H1 (cell line): ENCODE measurements around the gene RAB3GAP2. TPM values are rescaled to one million over a fixed set of nuclear protein-coding genes. Genes with fewer than 3 reads are reported as not detected.
"Not testable (repeated sequence)": the region's sequence is repeated elsewhere in the genome, so short reads cannot be mapped to it uniquely, and the experiment has no call there.

Experiments used
- CTCF ChIA-PET: fragments of 300-600 bp; sonication (Branson Sonifier 250); formaldehyde crosslinking; loops from one replicate; lab custom pipeline; 2021; ENCODE audit not compliant: partially characterized antibody; lab: Charles Lee
- POLR2A ChIA-PET: fragments of 300-600 bp; sonication (Branson Sonifier 250); formaldehyde crosslinking; loops from one replicate; lab custom pipeline; 2021; ENCODE audit warnings: inconsistent platforms; ENCODE audit not compliant: partially characterized antibody; lab: Charles Lee
- DNase-seq, 2 experiments: peaks; one replicate each; pipeline versions ENCODE4 v3.0.0 to v3.0.0-alpha.2; 2010 to 2022; ENCODE audit warnings: low spot score in 2 of 2, low read depth in 1 of 2, mixed read lengths in 1 of 2
- FAIRE-seq: peaks from 2 replicates; lab custom pipeline; 2011; peaks lifted over from hg19 to GRCh38; lab: Jason Lieb, UNC
- H2AFZ ChIP-seq: 2 replicates; pipeline ENCODE4 v1.8.1; 2012; ENCODE audit warnings: low read length, inconsistent platforms
- H2AK5ac ChIP-seq: 2 replicates; pipeline ENCODE4 v1.6.1; 2013; ENCODE audit warnings: low read depth, low read length
- H2BK120ac ChIP-seq: replicated peaks from 2 replicates; pipeline ENCODE3; 2013; ENCODE audit warnings: low read depth, low read length, inconsistent platforms
- H2BK12ac ChIP-seq: 2 replicates; pipeline ENCODE4 v1.6.1; 2013; ENCODE audit warnings: low read depth, low read length
- H2BK15ac ChIP-seq: 2 replicates; pipeline ENCODE4 v1.6.1; 2013; ENCODE audit warnings: low read length
- H2BK20ac ChIP-seq: 2 replicates; pipeline ENCODE4 v1.6.1; 2013; ENCODE audit warnings: low read length
- H2BK5ac ChIP-seq: 2 replicates; pipeline ENCODE4 v1.6.1; 2013; ENCODE audit warnings: low read depth, low read length
- H3K14ac ChIP-seq: 2 replicates; pipeline ENCODE4 v1.6.1; 2013; ENCODE audit warnings: inconsistent platforms; ENCODE audit not compliant: insufficient read length
- H3K18ac ChIP-seq: 2 replicates; pipeline ENCODE4 v1.6.1; 2013; ENCODE audit warnings: low read length; ENCODE audit errors: extremely low read depth
- H3K23ac ChIP-seq: 2 replicates; pipeline ENCODE4 v1.6.1; 2013; ENCODE audit warnings: inconsistent platforms; ENCODE audit not compliant: insufficient read length
- H3K23me2 ChIP-seq: 2 replicates; pipeline ENCODE4 v1.6.1; 2013; ENCODE audit warnings: low read depth, low read length
- H3K27ac ChIP-seq: 2 replicates; pipeline ENCODE4 v1.6.1; 2011; ENCODE audit warnings: low read depth, low read length, inconsistent platforms
- H3K27me3 ChIP-seq, 4 experiments: replicated peaks in 1 of 4; 1 replicate in 1 of 4; 2 replicates in 3 of 4; pipeline versions ENCODE4 v1.6.1 to v1.8.1; 2011 to 2013; ENCODE audit warnings: low read length in 3 of 4, mild to moderate bottlenecking in 3 of 4, inconsistent platforms in 2 of 4, mixed read lengths in 2 of 4, moderate library complexity in 1 of 4; ENCODE audit not compliant: control insufficient read depth in 3 of 4, insufficient read depth in 3 of 4; ENCODE audit errors: extremely low read depth in 1 of 4
- H3K36me3 ChIP-seq, 4 experiments: 2 replicates each; pipeline versions ENCODE4 v1.6.1 to v1.8.1; 2011 to 2013; ENCODE audit warnings: mild to moderate bottlenecking in 4 of 4, low read length in 3 of 4, moderate library complexity in 2 of 4, control low read depth in 1 of 4, inconsistent platforms in 1 of 4; ENCODE audit not compliant: insufficient read depth in 4 of 4, control insufficient read depth in 2 of 4
- H3K4ac ChIP-seq: replicated peaks from 2 replicates; pipeline ENCODE3; 2013; ENCODE audit warnings: low read length, low read depth, mixed read lengths, inconsistent platforms; ENCODE audit not compliant: insufficient read length
- H3K4me1 ChIP-seq, 4 experiments: replicated peaks in 1 of 4; 1 replicate in 1 of 4; 2 replicates in 3 of 4; pipeline versions ENCODE4 v1.6.1 to v1.8.1; 2011 to 2013; ENCODE audit warnings: low read length in 3 of 4, inconsistent platforms in 2 of 4, mixed read lengths in 1 of 4; ENCODE audit not compliant: insufficient read depth in 4 of 4, control insufficient read depth in 3 of 4
- H3K4me2 ChIP-seq, 2 experiments: 2 replicates each; pipeline versions ENCODE4 v1.6.1 to v1.8.1; 2011 to 2013; ENCODE audit warnings: low read depth in 2 of 2, low read length in 2 of 2, control low read depth in 1 of 2, inconsistent platforms in 1 of 2, mild to moderate bottlenecking in 1 of 2; ENCODE audit not compliant: insufficient read depth in 1 of 2
- H3K4me3 ChIP-seq, 4 experiments: fragments of 200-600, 300-600 bp in 1 of 4; sonication (generic), shearing (Covaris generic), sonication (Bioruptor Twin) in 1 of 4; 2 replicates each; pipeline versions ENCODE4 v1.5.1 to v1.8.1; 2011 to 2016; ENCODE audit warnings: low read length in 4 of 4, low read depth in 3 of 4, control low read depth in 2 of 4, inconsistent platforms in 2 of 4, mild to moderate bottlenecking in 2 of 4, mixed read lengths in 1 of 4, moderate library complexity in 1 of 4; ENCODE audit not compliant: insufficient read depth in 2 of 4; ENCODE audit errors: extremely low read depth in 1 of 4
- H3K56ac ChIP-seq: replicated peaks from 2 replicates; pipeline ENCODE3; 2013; ENCODE audit warnings: low read depth, mild to moderate bottlenecking, mixed read lengths, low read length, inconsistent platforms; ENCODE audit not compliant: insufficient read length
- H3K79me1 ChIP-seq: 2 replicates; pipeline ENCODE4 v1.6.1; 2013; ENCODE audit warnings: low read depth, low read length, control low read depth
- H3K79me2 ChIP-seq, 2 experiments: 2 replicates each; pipeline versions ENCODE4 v1.6.1 to v1.8.1; 2012 to 2013; ENCODE audit warnings: low read length in 2 of 2, mild to moderate bottlenecking in 2 of 2, inconsistent platforms in 1 of 2; ENCODE audit not compliant: insufficient read depth in 2 of 2, control insufficient read depth in 1 of 2
- H3K9ac ChIP-seq, 4 experiments: replicated peaks in 1 of 4; 1 replicate in 1 of 4; 2 replicates in 3 of 4; pipeline versions ENCODE4 v1.6.1 to v1.8.1; 2011 to 2013; ENCODE audit warnings: low read depth in 3 of 4, low read length in 3 of 4, control low read depth in 2 of 4, mild to moderate bottlenecking in 2 of 4, moderate library complexity in 2 of 4, inconsistent platforms in 1 of 4; ENCODE audit errors: extremely low read depth in 1 of 4
- H3K9me3 ChIP-seq, 2 experiments: 2 replicates each; pipeline versions ENCODE4 v1.6.1 to v1.8.1; 2012 to 2013; ENCODE audit warnings: mild to moderate bottlenecking in 2 of 2, moderate library complexity in 2 of 2, control low read depth in 1 of 2, inconsistent platforms in 1 of 2, low read depth in 1 of 2, low read length in 1 of 2, mixed read lengths in 1 of 2; ENCODE audit not compliant: insufficient read depth in 2 of 2
- H4K20me1 ChIP-seq, 2 experiments: replicated peaks in 1 of 2; 2 replicates each; pipeline versions ENCODE3 to v1.8.1; 2011 to 2013; ENCODE audit warnings: inconsistent platforms in 2 of 2, low read length in 2 of 2, mild to moderate bottlenecking in 1 of 2; ENCODE audit not compliant: insufficient read depth in 2 of 2, control insufficient read depth in 1 of 2
- H4K5ac ChIP-seq: 2 replicates; pipeline ENCODE4 v1.6.1; 2013; ENCODE audit warnings: low read length, low read depth, mixed read lengths, inconsistent platforms; ENCODE audit not compliant: insufficient read length
- H4K8ac ChIP-seq: 2 replicates; pipeline ENCODE4 v1.8.0; 2013; ENCODE audit warnings: mild to moderate bottlenecking, moderate library complexity, low read length, inconsistent platforms; ENCODE audit not compliant: insufficient read depth; ENCODE audit errors: extremely low read depth
- H4K91ac ChIP-seq: replicated peaks from 2 replicates; pipeline ENCODE3; 2013; ENCODE audit warnings: low read length, mixed read lengths, inconsistent platforms; ENCODE audit not compliant: insufficient read length
- WGBS, 2 experiments: shearing (Covaris generic) in 1 of 2; methylation state at CpG; one replicate each; pipeline versions ENCODE4 v1.1.6 to v1.1.7; 2013 to 2015; ENCODE audit warnings: low lambda C conversion rate in 2 of 2, mixed read lengths in 2 of 2, inconsistent platforms in 1 of 2, low coverage in 1 of 2, missing lambda C conversion rate in 1 of 2; ENCODE audit not compliant: insufficient replicate concordance in 2 of 2, insufficient coverage in 1 of 2, insufficient read length in 1 of 2; ENCODE audit errors: extremely low coverage in 1 of 2, missing lambda C conversion rate in 1 of 2; 5-methylcytosine and 5-hydroxymethylcytosine counted together
- polyA plus RNA-seq, 7 experiments: library from polyadenylated mRNA; depleted of rRNA in 3 of 7; stranded (reverse) in 5 of 7; unstranded in 2 of 7; fragments of >200 nt in 5 of 7; fragments of 200-250 nt in 2 of 7; gene quantifications; 1 replicate in 5 of 7; 2 replicates in 1 of 7; 4 replicates in 1 of 7; pipeline versions ENCODE4 v1.2.1 to v1.2.3, GENCODE V29; 2011 to 2013; ENCODE audit warnings: missing spikeins in 2 of 7, mixed read lengths in 2 of 7
- total RNA-seq: library from RNA; stranded (reverse); fragmentation: NEBNext Ultra II Directional; extraction: Animal tissue kit (Norgen Biotek cat#: 25700); gene quantifications from 2 replicates; pipeline ENCODE4 v1.2.1, GENCODE V29; 2021

Gene RAB3GAP2
- total and polyA plus RNA-seq, 2 of the 8 experiments (the other 6 are each of a cell fraction or from before 2014, with no cell fraction given), result 19.7 to 52.7 TPM

- H3K4me2 ChIP-seq, H3K9ac ChIP-seq, H3K18ac ChIP-seq, H3K56ac ChIP-seq, H3K79me2 ChIP-seq, H3K27me3 ChIP-seq, H2BK12ac ChIP-seq, H3K27ac ChIP-seq, H4K20me1 ChIP-seq, FAIRE-seq, H2BK120ac ChIP-seq, H4K5ac ChIP-seq, H2BK20ac ChIP-seq, POLR2A ChIA-PET, DNase-seq, H4K91ac ChIP-seq, H3K9me3 ChIP-seq, H3K4ac ChIP-seq, H2AK5ac ChIP-seq, H3K14ac ChIP-seq, H3K23me2 ChIP-seq, CTCF ChIA-PET, H2AFZ ChIP-seq, H3K4me1 ChIP-seq, H2BK5ac ChIP-seq, H3K23ac ChIP-seq, H3K79me1 ChIP-seq, H3K4me3 ChIP-seq, H4K8ac ChIP-seq, H2BK15ac ChIP-seq: not testable (repeated sequence)
- peaks cover 2 to 56% (median 38%) of the 10 kb centered on the region in 4 experiments for H3K36me3 ChIP-seq
- WGBS, 2 experiments, result 94% methylated on average over 4 of the region's 4 CpGs; no CpG with 5 or more reads in 1 of the 2 experiments
These were observed 102.4 kb downstream of the RAB3GAP2 start for GRCh38 chr1:220169887-220170286.
